GM12891 (cell line): ENCODE data around the gene GMPR.

ENCODE experiments used
- DNase-seq: peaks from one replicate; pipeline ENCODE4 v3.0.0; 2011; ENCODE audit warnings: low spot score; ENCODE audit not compliant: insufficient read length
- FAIRE-seq: peaks from 2 replicates; lab custom pipeline; 2011; peaks lifted over from hg19 to GRCh38; lab: Jason Lieb, UNC
- PAX5 ChIP-seq: IDR thresholded peaks from 2 replicates; pipeline ENCODE4 v1.6.1; 2011; ENCODE audit warnings: low read length, moderate library complexity, mild to moderate bottlenecking; ENCODE audit not compliant: insufficient read depth, severe bottlenecking
- POLR2A ChIP-seq: IDR thresholded peaks from 2 replicates; pipeline ENCODE4 v1.6.1; 2011; ENCODE audit warnings: low read depth, low read length, control low read depth
- POLR2AphosphoS5 ChIP-seq: IDR thresholded peaks from 2 replicates; pipeline ENCODE4 v1.6.1; 2011; ENCODE audit warnings: low read depth, low read length, control low read depth
- POU2F2 ChIP-seq: IDR thresholded peaks from 2 replicates; pipeline ENCODE4 v1.6.1; 2011; ENCODE audit warnings: low read depth, mild to moderate bottlenecking, control low read depth, low read length, moderate library complexity
- SPI1 ChIP-seq: IDR thresholded peaks from 2 replicates; pipeline ENCODE4 v1.6.1; 2011; ENCODE audit warnings: low read depth, low read length, control low read depth
- TAF1 ChIP-seq: IDR thresholded peaks from 2 replicates; pipeline ENCODE4 v1.6.1; 2011; ENCODE audit warnings: low read depth, low read length, control low read depth

Gene GMPR

GRCh38 chr6:16286151-16286522, 47.8 kb downstream of the GMPR start:
- peak; percentile 39 for DNase-seq

GRCh38 chr6:16288163-16288562, 49.8 kb downstream of the GMPR start:
- FAIRE-seq (no peak), DNase-seq (no peak)
- TF ChIP-seq POLR2A (no peak), POU2F2 (no peak), PAX5 (no peak), POLR2AphosphoS5 (no peak), TAF1 (no peak), SPI1 (no peak)

More at GRCh38 chr6:16286151-16286522, 47.8 kb downstream of the GMPR start:
- FAIRE-seq: no peak
- TF ChIP-seq PAX5 (no peak), POLR2AphosphoS5 (no peak), TAF1 (no peak), POU2F2 (no peak)

- DNase-seq (no peak), FAIRE-seq (no peak)
- no peak for TF ChIP-seq PAX5
Observed at GRCh38 chr6:16291739-16292138, 53.4 kb downstream of the GMPR start.

- DNase-seq: no peak
- TF ChIP-seq SPI1 (no peak), POLR2A (no peak), PAX5 (no peak), TAF1 (no peak), POU2F2 (no peak), POLR2AphosphoS5 (no peak)
- no peak for FAIRE-seq
Observed at GRCh38 chr6:16292432-16292831, 54.0 kb downstream of the GMPR start.

- no peak for TF ChIP-seq POLR2A
- TF ChIP-seq SPI1: no peak
- TF ChIP-seq TAF1: no peak
- no peak for TF ChIP-seq POU2F2
- no peak for TF ChIP-seq POLR2AphosphoS5
- no peak for TF ChIP-seq PAX5
- no peak for FAIRE-seq
- DNase-seq: no peak
Observed at GRCh38 chr6:16292942-16293341, 54.6 kb downstream of the GMPR start.

GRCh38 chr6:16294371-16294770, 56.0 kb downstream of the GMPR start:
- no peak for TF ChIP-seq TAF1
- no peak for TF ChIP-seq POU2F2
- TF ChIP-seq PAX5: no peak
- TF ChIP-seq SPI1: no peak
- no peak for TF ChIP-seq POLR2AphosphoS5
- TF ChIP-seq POLR2A: no peak
- FAIRE-seq (no peak), DNase-seq (no peak)

- DNase-seq (no peak), FAIRE-seq (no peak)
- TF ChIP-seq POLR2A (no peak), PAX5 (no peak), TAF1 (no peak), POU2F2 (no peak), SPI1 (no peak), POLR2AphosphoS5 (no peak)
Observed at GRCh38 chr6:16295060-16295459, 56.7 kb downstream of the GMPR start.

GRCh38 chr6:16295471-16295870, 57.1 kb downstream of the GMPR start:
- FAIRE-seq (no peak), DNase-seq (no peak)
- TF ChIP-seq TAF1 (no peak), PAX5 (no peak), POLR2A (no peak), POU2F2 (no peak), SPI1 (no peak), POLR2AphosphoS5 (no peak)

GRCh38 chr6:16296061-16296670, 57.8 kb downstream of the GMPR start:
- FAIRE-seq (no peak), DNase-seq (no peak)
- TF ChIP-seq TAF1 (no peak), SPI1 (no peak), PAX5 (no peak), POLR2A (no peak), POU2F2 (no peak)

- no peak for DNase-seq
- TF ChIP-seq POLR2A (no peak), POU2F2 (no peak), TAF1 (no peak), POLR2AphosphoS5 (no peak), PAX5 (no peak), SPI1 (no peak)
Observed at GRCh38 chr6:16299861-16300260, 61.5 kb downstream of the GMPR start.

More at GRCh38 chr6:16299861-16300260, 61.5 kb downstream of the GMPR start:
- no peak for FAIRE-seq
